Thyroid gland (tissue), 4 donors: ENCODE data around the gene IL4I1.

ENCODE experiments used
- POLR2A ChIP-seq, 2 donors: fragments of 450-650 bp; IDR thresholded peaks; one replicate each; pipeline ENCODE4 v1.6.1; 2017; ENCODE audit warnings: antibody characterized with exemption in 2 of 2, mild to moderate bottlenecking in 2 of 2, moderate library complexity in 1 of 2
- TF ChIP-seq, protein P1 (sequence below), 6 experiments: fragments of 200-600 bp in 3 of 6; fragments of 450-650 bp in 3 of 6; sonication (generic) in 3 of 6; IDR thresholded peaks; one replicate each; pipeline ENCODE4 v1.5.1; 2016 to 2019; ENCODE audit warnings: antibody characterized with exemption in 6 of 6, mild to moderate bottlenecking in 2 of 6, inconsistent platforms in 1 of 6, moderate library complexity in 1 of 6

GRCh38 chr19:49937750-49938381 lies 41.2 kb upstream of the IL4I1 start:
- TF ChIP-seq, protein P1, sequence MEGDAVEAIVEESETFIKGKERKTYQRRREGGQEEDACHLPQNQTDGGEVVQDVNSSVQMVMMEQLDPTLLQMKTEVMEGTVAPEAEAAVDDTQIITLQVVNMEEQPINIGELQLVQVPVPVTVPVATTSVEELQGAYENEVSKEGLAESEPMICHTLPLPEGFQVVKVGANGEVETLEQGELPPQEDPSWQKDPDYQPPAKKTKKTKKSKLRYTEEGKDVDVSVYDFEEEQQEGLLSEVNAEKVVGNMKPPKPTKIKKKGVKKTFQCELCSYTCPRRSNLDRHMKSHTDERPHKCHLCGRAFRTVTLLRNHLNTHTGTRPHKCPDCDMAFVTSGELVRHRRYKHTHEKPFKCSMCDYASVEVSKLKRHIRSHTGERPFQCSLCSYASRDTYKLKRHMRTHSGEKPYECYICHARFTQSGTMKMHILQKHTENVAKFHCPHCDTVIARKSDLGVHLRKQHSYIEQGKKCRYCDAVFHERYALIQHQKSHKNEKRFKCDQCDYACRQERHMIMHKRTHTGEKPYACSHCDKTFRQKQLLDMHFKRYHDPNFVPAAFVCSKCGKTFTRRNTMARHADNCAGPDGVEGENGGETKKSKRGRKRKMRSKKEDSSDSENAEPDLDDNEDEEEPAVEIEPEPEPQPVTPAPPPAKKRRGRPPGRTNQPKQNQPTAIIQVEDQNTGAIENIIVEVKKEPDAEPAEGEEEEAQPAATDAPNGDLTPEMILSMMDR (IDR thresholded peaks at IDR 0.05) = peak; percentile 91 to 97 (median 94)
- TF ChIP-seq POLR2A (IDR thresholded peaks at IDR 0.05) = no peak
